ENCODE measurements around the gene EFEMP2.

The EFEMP2 gene

GRCh38 chr11:65865550-65866172, 6.9 kb downstream of the EFEMP2 start:
- no peak for DNase-seq

GRCh38 chr11:65864706-65865471, 7.7 kb downstream of the EFEMP2 start:
- DNase-seq = no peak

GRCh38 chr11:65863889-65864705, 8.5 kb downstream of the EFEMP2 start:
- DNase-seq = no peak

- DNase-seq = no peak
These were observed 9.4 kb downstream of the EFEMP2 start for GRCh38 chr11:65862941-65863888.

GRCh38 chr11:65862191-65862735, 10.3 kb downstream of the EFEMP2 start:
- no peak for DNase-seq

- DNase-seq = no peak
These were observed 10.9 kb downstream of the EFEMP2 start for GRCh38 chr11:65861533-65862183.

- no peak for DNase-seq
These were observed 11.5 kb downstream of the EFEMP2 start for GRCh38 chr11:65861165-65861505.

GRCh38 chr11:65860278-65861164, 12.1 kb downstream of the EFEMP2 start, which contains the start of gene MUS81:
Gene MUS81, plus strand, starts transcription at chr11:65860433. Its CDS starts 321 bp downstream, at chr11:65860754.
- peak; percentile 76 for DNase-seq

GRCh38 chr11:65859812-65860277, 12.8 kb downstream of the EFEMP2 start:
- DNase-seq = no peak

GRCh38 chr11:65859095-65859811, 13.3 kb downstream of the EFEMP2 start:
- DNase-seq = peak; percentile 96

- no peak for DNase-seq
These were observed 13.9 kb downstream of the EFEMP2 start for GRCh38 chr11:65858681-65859087.

GRCh38 chr11:65857853-65858680, 14.5 kb downstream of the EFEMP2 start, which contains the start of gene CFL1:
Gene CFL1, minus strand, starts transcription at chr11:65858180. Its CDS starts 81 bp downstream, at chr11:65858099.
- DNase-seq = peak; percentile 85

GRCh38 chr11:65857500-65857852, 15.1 kb downstream of the EFEMP2 start:
- no peak for DNase-seq

GRCh38 chr11:65856689-65857499, 15.7 kb downstream of the EFEMP2 start:
- no peak for DNase-seq

GRCh38 chr11:65855927-65856363, 16.7 kb downstream of the EFEMP2 start:
- no peak for DNase-seq

GRCh38 chr11:65854852-65855837, 17.5 kb downstream of the EFEMP2 start:
- DNase-seq = no peak
